Skeletal muscle satellite cell (primary cell): ENCODE results near the gene ILK.

Experiments used
- H3K27me3 ChIP-seq: 2 replicates; pipeline ENCODE4 v1.7.0; 2013; ENCODE audit warnings: low read length; ENCODE audit not compliant: control insufficient read depth, insufficient read depth
- H3K36me3 ChIP-seq: 2 replicates; pipeline ENCODE4 v1.7.0; 2013; ENCODE audit warnings: mild to moderate bottlenecking, control low read depth, low read length; ENCODE audit not compliant: insufficient read depth
- H3K4me1 ChIP-seq: 2 replicates; pipeline ENCODE4 v1.7.0; 2013; ENCODE audit warnings: low read length; ENCODE audit not compliant: control insufficient read depth, insufficient read depth
- H3K4me2 ChIP-seq: 2 replicates; pipeline ENCODE4 v1.7.0; 2013; ENCODE audit warnings: mild to moderate bottlenecking, low read length
- H3K4me3 ChIP-seq: 2 replicates; pipeline ENCODE4 v1.7.0; 2013; ENCODE audit warnings: low read length
- H3K9ac ChIP-seq: 2 replicates; pipeline ENCODE4 v1.7.0; 2013; ENCODE audit warnings: mild to moderate bottlenecking, low read depth, low read length, moderate library complexity
- H3K9me3 ChIP-seq: replicated peaks from 2 replicates; pipeline ENCODE4 v1.7.0; 2013; ENCODE audit warnings: mild to moderate bottlenecking, control low read depth, low read length

ILK gene

GRCh38 chr11:6650104-6650503 lies 46.5 kb downstream of the ILK start:
- Histone ChIP-seq H3K36me3 (no peaks in the 10 kb centered on the region), H3K4me2 (no peak overlapping the region), H3K4me1 (peaks cover 24% of the 10 kb centered on the region), H3K27me3 (peaks cover 76% of the 10 kb centered on the region), H3K4me3 (no peak overlapping the region), H3K9me3 (no peaks in the 10 kb centered on the region), H3K9ac (no peak overlapping the region)

- peaks cover 76% of the 10 kb centered on the region for H3K27me3 ChIP-seq
- peaks cover 19% of the 10 kb centered on the region for H3K4me1 ChIP-seq
- no peaks in the 10 kb centered on the region for H3K36me3 ChIP-seq
Observed at GRCh38 chr11:6650980-6651379, 47.4 kb downstream of the ILK start.

GRCh38 chr11:6652182-6652581 lies 48.6 kb downstream of the ILK start:
- H3K9me3 ChIP-seq: no peaks in the 10 kb centered on the region
- no peak overlapping the region for H3K4me3 ChIP-seq
- H3K9ac ChIP-seq: no peak overlapping the region
- no peaks in the 10 kb centered on the region for H3K36me3 ChIP-seq
- H3K4me1 ChIP-seq: peaks cover 7% of the 10 kb centered on the region
- no peak overlapping the region for H3K4me2 ChIP-seq
- H3K27me3 ChIP-seq: peaks cover 88% of the 10 kb centered on the region

More at GRCh38 chr11:6650980-6651379, 47.4 kb downstream of the ILK start:
- no peak overlapping the region for H3K4me2 ChIP-seq
- no peaks in the 10 kb centered on the region for H3K9me3 ChIP-seq
- no peak overlapping the region for H3K4me3 ChIP-seq
- no peak overlapping the region for H3K9ac ChIP-seq

DNA sequence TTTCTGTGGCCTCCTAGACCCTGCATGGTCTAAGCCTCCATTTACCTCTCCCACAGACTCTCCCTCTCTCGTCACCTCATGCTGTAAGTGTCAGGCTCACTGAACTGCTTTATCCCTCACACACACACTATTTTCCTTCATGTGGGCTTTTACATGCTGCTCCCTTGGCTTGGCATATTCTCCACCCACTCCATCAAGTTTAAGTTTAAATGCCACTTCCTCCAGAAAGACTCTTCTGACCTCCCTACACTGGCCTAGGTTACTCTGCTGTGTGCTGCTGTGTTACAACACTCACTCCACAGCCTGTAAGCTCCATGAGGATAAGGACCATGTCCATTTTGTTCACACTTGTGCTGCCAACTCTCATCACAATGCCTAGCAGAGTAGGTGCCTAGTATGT lies 49.5 kb downstream of the ILK start:
- Histone ChIP-seq H3K36me3 (no peaks in the 10 kb centered on the region), H3K4me3 (no peak overlapping the region), H3K27me3 (peaks cover 90% of the 10 kb centered on the region), H3K4me2 (no peak overlapping the region), H3K9me3 (no peaks in the 10 kb centered on the region), H3K9ac (no peak overlapping the region), H3K4me1 (peaks cover 3% of the 10 kb centered on the region)

- no peaks in the 10 kb centered on the region for H3K9me3 ChIP-seq
- peaks cover 89% of the 10 kb centered on the region for H3K27me3 ChIP-seq
- no peak overlapping the region for H3K9ac ChIP-seq
- no peaks in the 10 kb centered on the region for H3K36me3 ChIP-seq
- no peak overlapping the region for H3K4me2 ChIP-seq
- H3K4me1 ChIP-seq: peaks cover 3% of the 10 kb centered on the region
- H3K4me3 ChIP-seq: no peak overlapping the region
Observed at GRCh38 chr11:6653656-6654055, 50.1 kb downstream of the ILK start.

DNA sequence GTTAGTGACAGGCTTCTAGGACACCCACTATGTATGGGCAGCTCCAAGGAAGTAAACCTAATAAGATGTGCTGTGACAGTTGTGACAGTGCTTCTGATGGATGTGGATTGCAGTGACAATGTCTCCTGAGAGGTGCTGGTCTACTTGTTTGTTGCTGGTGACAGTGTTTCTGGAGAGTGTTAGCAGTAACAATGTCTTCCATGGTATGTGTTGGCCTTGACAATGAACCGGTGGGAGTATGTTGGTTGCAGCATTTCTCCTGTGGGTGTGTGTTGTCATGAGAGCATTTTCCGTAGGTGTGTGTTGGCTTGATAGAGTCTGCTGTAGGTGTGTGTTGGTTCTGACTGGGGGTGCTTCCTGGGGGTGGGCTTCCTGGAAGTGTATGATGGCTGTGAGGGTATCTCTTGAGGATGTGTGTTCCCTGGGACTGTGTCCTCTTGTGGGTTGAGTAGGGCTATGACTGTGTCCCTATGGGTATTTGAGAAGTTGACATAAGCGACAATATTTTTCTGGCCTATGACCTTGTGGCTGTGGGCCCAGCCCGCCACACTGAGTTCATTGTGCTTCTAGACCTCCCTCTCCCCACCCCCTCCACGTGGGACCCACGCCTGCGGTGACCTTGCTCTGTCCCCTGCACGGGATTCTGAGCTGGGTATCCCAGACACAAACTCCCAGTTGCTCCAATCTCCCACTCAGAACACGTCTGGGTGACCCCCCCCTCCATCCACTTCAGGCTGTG lies 50.9 kb downstream of the ILK start:
- H3K4me1 ChIP-seq: peaks cover 3% of the 10 kb centered on the region
- no peak overlapping the region for H3K9ac ChIP-seq

DNA sequence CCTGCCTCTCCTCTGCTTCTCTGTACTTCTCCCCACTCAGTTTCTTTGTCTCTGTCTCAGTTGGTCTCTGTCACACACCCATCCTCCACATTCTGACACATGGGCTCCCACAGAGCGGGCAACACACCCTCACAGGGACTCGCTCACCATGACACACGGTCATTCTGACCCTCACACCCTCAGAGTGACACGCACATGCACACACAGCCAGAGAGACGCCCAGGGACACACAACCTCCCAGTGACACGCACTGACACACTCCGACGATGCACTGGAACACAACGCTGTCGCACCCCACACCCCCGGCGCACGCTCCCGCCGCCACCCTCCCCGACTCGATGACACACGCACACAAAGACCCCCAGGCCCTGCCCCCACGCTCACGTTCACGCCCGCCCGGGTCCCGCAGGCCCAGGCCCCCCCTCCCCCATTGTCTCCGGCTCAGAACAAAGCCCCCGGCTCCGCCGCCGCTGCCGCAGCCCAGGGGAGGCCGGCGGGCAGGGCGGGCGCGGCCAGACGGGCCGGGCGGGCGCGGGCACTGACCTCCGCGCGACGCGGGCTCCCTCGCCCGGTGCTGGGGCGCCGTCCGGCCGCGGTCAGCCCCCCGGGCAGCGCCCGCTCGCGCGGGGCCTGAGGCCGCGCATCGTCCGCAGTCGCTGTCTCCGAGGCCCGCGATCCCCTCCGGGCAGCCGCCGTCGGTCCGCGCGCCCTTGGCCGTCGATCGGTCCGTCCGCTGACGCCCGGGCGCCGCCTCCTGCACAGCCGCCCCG lies 51.6 kb downstream of the ILK start:
- peak overlapping the region; percentile 58 for H3K4me3 ChIP-seq
- H3K4me1 ChIP-seq: peaks cover 3% of the 10 kb centered on the region
- H3K36me3 ChIP-seq: no peaks in the 10 kb centered on the region
- H3K4me2 ChIP-seq: peak overlapping the region; percentile 62
- H3K9ac ChIP-seq: peak overlapping the region; percentile 17
- H3K27me3 ChIP-seq: peaks cover 87% of the 10 kb centered on the region
- H3K9me3 ChIP-seq: no peaks in the 10 kb centered on the region

More for the DNA sequence above, 50.9 kb downstream of the ILK start:
- H3K9me3 ChIP-seq: no peaks in the 10 kb centered on the region
- H3K36me3 ChIP-seq: no peaks in the 10 kb centered on the region
- H3K4me2 ChIP-seq: no peak overlapping the region
- H3K27me3 ChIP-seq: peaks cover 89% of the 10 kb centered on the region
- peak overlapping the region; percentile 49 for H3K4me3 ChIP-seq

DNA sequence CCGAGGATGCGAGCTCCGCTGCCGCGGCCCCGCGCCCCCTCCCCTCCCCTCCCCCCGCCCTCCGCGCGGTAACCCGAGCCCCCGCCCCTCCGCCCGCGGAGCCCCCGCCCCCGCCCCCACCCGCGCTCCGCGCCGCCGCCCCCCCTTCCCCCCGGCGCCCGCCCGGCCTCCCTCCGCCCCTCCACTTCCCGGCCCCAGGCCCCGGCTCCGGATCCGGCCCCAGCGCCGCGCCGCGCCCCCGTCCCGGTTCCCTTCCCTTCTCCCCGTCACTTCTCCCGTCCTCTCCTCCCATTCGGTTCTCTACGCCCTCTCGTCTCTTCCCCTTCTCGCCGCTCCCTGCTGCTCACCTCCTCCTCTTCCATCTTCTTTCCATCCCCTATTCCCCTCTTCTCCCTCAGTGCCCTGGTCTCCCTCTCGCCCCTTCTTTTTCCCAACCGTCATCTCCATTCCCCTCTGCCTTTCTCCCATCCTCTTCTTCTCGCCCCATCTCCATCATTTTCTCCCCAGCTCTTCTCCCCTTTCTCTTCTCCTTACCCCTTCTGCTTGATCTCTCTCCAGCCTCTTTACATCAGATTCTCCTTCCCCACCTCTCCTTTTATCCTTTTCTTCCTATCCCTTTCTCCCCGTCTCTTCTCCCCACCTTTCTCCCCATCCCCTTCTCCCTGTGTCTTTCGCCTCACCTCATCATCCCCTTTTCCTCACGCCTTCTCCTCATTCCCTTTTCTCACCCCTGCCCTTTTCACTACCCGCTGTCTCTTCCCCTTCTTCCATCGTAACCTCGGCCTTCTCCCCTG lies 52.4 kb downstream of the ILK start, which contains the start of gene DCHS1:
DCHS1 (minus strand) TSS at position 20 of the 794 bp plus-strand sequence. CDS start 14,196 bp downstream, outside the sequence.
- no peaks in the 10 kb centered on the region for H3K9me3 ChIP-seq
- H3K4me2 ChIP-seq: peak within 1 kb of the TSS; percentile 63
- no peaks in the 10 kb centered on the region for H3K36me3 ChIP-seq
- peak within 1 kb of the TSS; percentile 58 for H3K4me3 ChIP-seq
- H3K4me1 ChIP-seq: peaks cover 3% of the 10 kb centered on the region
- H3K27me3 ChIP-seq: peaks cover 79% of the 10 kb centered on the region
- H3K9ac ChIP-seq: peak within 1 kb of the TSS; percentile 34

- Histone ChIP-seq H3K4me3 (no peak overlapping the region), H3K9ac (no peak overlapping the region), H3K36me3 (no peaks in the 10 kb centered on the region), H3K9me3 (no peaks in the 10 kb centered on the region), H3K27me3 (peaks cover 75% of the 10 kb centered on the region), H3K4me1 (peaks cover 3% of the 10 kb centered on the region), H3K4me2 (no peak overlapping the region)
Observed at GRCh38 chr11:6656584-6656915, 53.0 kb downstream of the ILK start.

GRCh38 chr11:6656936-6657335 lies 53.4 kb downstream of the ILK start:
- no peaks in the 10 kb centered on the region for H3K9me3 ChIP-seq
- H3K4me1 ChIP-seq: peaks cover 3% of the 10 kb centered on the region
- no peaks in the 10 kb centered on the region for H3K36me3 ChIP-seq
- H3K4me3 ChIP-seq: no peak overlapping the region
- peaks cover 72% of the 10 kb centered on the region for H3K27me3 ChIP-seq
- no peak overlapping the region for H3K9ac ChIP-seq
- H3K4me2 ChIP-seq: no peak overlapping the region

- Histone ChIP-seq H3K27me3 (peaks cover 68% of the 10 kb centered on the region), H3K4me3 (no peak overlapping the region), H3K9me3 (no peaks in the 10 kb centered on the region), H3K9ac (no peak overlapping the region), H3K4me2 (no peak overlapping the region), H3K4me1 (peaks cover 3% of the 10 kb centered on the region), H3K36me3 (no peaks in the 10 kb centered on the region)
Observed at GRCh38 chr11:6657346-6657745, 53.8 kb downstream of the ILK start.
